GM21423 (cell line): ENCODE data around the gene PCA3.
"Not testable (repeated sequence)": the region's sequence is repeated elsewhere in the genome, so short reads cannot be mapped to it uniquely, and the experiment has no call there.

Source experiments
- ATAC-seq: cut with Tn5 transposase; IDR thresholded peaks from one replicate; pipeline ENCODE4 v1.9.1; 2021; ENCODE audit warnings: mild to moderate bottlenecking, moderate library complexity; ENCODE audit not compliant: unreplicated experiment

The PCA3 gene

DNA sequence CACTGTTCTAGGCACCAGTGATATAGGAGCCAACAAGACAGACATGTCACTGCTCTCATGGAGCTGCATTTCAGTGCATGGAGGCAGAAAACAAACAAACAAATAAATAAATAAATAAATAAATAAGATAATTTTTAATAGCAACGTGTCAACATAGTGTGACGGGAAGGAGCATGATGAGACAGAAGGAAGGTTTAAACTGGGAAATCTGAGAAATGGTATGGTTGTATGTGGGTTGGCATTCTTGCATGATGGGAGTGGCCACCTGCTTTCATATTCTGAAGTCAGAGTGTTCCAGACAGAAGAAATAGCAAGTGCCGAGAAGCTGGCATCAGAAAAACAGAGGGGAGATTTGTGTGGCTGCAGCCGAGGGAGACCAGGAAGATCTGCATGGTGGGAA lies at the start of gene PCA3:
Gene PCA3 (plus strand): TSS at position 301 of the 400 bp plus-strand sequence.
- ATAC-seq: no peak

DNA sequence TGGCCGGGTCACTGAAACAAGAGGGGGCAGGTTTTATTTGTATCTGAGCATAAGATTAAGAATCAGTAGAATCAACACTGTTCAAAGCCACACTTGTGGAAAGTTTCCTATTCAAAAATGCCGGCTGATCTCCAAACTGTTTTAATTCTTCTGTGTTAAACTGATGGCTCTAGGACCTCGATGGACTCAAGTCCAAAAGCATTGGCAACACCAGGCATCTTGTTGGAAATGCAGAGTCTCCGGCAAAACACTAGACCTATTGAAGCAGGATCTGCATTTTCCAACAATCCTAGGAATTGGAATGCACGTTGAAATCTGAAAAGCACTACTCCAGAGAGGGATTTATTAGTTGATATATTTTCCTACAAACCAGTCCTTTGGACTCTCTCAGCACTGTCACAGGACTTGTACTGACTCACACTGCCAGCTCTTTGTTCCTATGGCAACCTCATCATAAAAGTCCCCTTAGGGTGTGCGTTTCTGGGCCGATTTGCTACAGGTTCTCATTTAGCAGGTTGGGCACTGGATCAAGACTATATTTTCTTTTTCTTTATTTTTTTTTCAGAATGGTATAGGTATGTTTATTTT lies 48.1 kb upstream of the PCA3 start:
- no peak for ATAC-seq

DNA sequence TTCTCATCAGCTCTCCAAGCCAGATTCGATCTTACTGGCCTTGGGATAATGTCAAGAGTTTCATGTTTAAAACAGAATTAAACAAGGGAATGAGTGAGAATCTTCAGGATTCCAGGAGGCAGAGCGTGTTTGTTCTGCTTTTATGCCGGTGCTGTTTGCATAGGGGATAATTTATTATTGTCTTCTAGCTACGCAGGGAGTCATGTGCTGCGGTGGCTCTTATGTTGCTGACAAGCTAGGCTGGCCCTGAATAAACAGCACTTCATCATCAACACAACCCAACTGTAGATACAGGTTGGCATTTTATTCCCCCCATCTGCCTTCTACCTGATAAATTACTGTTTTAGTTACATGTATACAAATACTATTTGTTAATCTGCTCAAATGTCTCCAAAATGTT lies 47.1 kb upstream of the PCA3 start:
- no peak for ATAC-seq

DNA sequence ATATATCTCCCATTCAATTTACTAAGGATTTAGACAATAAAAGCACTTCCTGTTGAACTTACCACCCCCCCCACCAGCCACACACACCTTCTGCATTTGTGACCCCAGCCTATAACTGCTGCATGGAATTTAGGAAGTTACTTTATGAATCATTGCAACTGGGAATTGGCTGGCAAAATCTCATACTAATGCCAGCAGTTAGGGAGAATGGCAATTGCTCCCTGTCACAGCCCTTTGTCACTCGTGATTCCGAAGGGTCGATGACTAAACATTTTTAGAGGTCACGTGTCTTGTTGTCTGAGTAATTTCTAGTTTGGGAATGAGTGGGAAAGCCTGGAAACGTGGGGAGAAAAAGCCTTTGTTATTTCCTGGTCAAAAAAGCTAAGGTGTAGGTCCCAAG lies 46.6 kb upstream of the PCA3 start:
- ATAC-seq: no peak

DNA sequence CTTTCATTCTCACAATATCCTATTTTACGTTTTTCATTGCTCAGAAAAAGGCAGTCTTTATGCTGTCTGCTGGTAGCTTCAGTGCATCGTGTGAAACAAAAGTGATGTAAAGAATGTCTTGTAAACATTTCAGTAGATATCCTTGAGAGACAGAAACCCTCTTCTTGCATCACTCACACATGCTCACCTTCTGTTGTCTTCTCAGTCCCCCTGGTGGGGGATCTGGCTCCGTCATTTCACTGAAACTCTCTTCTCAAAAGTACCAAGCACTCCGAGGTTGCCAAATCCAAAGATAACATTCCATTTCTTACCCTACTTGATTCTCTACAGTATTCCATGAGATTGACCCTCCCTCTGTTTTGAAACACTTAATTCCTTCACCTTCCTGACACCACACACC lies 46.1 kb upstream of the PCA3 start:
- ATAC-seq: no peak

DNA sequence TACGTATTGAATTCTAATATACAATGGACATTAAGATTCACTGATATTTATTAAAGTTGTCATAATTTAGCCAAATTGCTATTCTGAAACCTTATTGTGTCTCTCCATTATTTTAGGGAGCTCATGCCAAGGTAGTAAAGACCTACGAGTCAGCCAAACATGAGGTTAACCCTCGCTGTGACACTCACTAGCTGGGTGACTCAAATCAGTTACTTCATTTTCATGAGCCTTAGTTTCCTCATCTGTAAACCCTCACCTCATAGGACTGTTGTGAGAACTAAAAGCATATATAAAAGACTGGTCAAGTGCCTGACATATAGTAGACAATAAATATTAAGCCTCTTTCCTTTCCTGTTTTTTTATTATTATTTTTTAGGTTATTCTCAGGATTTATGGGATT lies 44.0 kb upstream of the PCA3 start:
- no peak for ATAC-seq

DNA sequence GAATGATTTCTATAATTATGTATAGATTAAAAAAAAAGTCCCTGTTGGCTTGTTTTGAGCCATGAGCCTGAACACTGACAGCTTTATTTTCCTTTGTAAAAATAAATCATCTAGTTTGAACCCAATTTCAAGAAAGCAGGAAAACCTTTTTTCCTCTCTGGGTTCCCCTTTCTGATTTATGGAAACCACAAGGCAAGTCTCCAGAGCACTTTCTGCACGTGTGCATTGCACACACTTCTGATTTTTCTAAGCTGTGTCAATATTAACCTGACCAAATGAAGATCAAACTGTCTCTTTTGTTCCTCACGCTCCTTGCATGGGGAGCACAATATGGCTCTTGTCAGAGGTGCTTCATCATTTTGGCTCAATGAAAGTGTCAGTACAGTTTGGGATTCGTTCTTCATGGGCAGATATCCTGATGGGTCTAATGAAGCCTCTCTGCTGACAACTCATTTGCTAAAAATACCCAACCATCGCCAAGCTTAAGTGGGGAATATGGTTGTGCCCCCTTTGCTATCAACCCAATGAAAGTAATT lies 39.2 kb upstream of the PCA3 start:
- no peak for ATAC-seq

DNA sequence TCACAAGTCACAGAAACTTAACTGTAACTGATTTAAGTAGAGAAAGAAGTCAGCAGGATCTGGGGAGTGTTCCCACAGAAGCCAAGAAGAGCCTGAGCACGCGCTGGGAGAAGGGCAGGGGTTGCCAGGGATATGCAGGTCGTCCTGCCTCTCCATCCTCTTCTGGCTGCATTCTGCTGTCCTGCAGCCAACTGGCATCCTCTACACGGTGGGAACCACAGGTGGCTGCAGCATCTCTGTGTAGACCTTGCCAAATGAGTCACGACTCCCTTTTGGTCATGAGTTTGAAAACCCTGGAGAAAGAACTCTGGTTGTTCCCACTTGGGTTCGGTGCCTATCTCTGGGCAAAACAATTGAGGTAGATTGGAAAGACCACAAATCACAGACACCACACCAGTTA lies 38.4 kb upstream of the PCA3 start:
- no peak for ATAC-seq

DNA sequence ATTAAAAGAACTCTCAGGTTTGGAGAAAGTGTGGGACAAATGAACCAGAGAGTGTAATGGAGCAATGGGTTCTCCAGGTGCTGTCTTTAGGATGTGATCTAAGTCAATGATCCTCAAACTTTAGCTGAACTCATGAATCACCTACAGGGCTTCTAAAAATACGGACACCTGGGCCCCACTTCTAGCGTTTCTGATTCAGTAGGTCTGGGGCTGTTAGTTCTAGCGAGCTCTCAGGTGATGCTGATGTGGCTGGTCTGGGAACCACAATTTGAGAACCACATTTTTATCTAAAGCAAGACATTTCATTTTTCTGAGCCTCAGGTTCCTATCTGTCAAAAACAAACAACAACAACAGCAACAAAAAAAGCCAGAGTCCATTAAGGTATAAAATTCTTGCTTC lies 35.1 kb upstream of the PCA3 start:
- no peak for ATAC-seq

DNA sequence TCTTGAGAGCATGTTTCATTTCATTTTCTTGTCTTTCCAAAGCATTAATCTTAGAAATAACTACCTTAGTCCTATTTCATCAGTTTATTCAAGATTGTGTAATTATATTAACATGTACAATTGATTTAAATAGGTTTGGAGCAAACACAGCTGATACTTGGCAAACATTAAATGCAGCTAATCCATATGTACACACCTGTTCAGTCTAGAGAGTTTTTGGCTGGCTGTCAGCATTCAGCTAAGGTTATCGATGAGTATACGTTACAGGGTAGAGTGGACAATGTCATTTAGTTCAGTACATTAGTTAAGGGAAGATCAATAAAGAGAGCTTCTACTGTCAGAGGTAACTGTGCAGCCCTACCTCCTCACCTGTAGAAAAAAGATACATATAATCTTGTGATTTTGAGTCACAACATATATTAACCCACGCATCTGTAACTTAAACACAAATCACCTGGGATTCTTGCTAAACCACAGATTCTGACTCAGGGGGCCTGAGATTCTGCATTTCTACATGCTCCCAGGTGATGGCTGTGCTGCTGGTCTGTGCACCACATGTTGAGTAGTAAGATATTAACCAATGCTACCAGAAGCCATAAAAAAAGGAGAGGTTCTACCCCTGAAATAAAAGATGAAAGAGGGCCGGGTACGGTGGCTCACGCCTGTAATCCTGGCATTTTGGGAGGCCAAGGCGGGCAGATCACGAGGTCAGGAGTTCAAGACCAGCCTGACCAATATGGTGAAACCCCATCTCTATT lies 34.1 kb upstream of the PCA3 start:
- ATAC-seq: no peak

DNA sequence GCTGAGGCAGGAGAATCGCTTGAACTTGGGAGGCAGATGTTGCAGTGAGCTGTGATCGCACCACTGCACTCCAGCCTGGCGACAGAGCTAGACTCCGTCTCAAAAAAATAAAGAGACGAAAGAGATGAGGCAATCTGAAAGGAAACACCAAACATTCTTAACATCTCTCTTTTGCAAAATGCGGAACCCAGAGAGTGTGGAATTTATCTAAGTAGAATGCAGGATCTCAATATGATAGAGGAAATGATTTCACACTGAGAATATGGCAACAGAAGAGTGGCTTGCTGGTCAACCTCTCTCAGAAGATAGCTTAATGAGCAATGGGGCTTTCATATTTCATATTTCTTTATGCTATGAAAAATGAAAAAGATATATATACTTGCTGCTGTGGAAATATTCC lies 33.4 kb upstream of the PCA3 start:
- no peak for ATAC-seq

DNA sequence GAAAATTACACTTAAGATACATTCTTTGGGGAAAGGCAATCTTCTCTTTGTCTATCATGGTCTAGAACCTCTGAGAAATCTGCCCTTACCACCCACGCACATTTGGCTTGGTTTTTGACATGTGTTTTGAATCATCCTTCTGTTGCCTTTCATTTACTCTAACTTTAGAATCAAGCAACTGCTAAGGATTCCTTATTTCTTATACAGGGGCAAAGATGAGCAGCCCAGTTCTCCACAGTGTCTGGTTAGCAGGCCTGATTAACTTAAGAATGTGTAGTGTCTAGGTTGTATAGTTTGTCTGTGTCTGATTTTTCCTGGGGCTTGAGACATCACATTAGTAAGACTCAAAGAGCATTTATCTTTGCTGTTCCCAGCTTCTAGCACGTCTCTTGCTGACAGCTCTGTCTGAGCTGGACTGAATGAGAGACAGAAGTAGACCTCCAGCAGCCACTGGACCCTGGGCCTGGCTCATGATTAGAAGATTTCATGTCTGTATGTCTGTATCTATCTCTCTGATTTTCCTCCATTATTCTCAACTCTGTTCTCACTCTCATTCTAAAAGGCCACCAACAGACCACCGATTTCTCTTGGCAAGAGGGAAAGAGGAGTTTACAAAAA lies 31.8 kb upstream of the PCA3 start:
- ATAC-seq: no peak

DNA sequence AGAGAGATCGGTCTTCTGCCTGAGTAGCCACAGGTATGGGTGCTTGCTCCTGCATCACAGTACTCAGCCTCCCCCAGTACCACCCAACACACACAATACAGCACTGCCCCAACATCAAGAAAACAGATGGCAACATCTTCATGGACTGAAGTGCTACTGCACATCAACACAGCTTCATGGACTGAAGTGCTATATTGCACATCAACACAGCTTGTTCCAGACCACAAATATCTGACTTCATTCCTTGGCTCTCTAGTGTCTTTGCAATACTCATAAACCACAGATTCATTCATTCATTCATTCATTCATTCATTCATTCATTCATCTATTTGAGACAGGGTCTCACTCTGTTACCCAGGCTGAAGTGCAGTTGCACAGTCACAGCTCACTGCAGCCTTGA lies 31.1 kb upstream of the PCA3 start:
- no peak for ATAC-seq

DNA sequence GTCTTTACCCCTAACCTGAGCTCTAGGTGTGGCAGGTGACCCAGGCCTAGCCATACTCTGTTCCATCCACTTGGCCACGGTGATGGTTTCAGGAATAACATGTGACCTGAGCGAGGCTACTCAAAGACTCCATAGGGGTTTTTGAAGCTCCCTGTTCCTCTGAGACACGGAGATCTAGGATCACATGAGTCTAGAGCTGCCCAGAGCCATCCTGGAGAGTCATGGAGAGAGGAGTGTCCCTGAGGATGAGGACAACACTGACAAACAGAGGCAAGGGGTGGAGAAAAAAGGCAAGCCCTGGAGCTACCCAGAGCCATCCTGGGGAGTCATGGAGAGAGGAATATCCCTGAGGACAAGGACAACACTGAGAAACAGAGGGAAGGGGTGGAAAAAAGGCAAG lies 29.5 kb upstream of the PCA3 start:
- no peak for ATAC-seq

DNA sequence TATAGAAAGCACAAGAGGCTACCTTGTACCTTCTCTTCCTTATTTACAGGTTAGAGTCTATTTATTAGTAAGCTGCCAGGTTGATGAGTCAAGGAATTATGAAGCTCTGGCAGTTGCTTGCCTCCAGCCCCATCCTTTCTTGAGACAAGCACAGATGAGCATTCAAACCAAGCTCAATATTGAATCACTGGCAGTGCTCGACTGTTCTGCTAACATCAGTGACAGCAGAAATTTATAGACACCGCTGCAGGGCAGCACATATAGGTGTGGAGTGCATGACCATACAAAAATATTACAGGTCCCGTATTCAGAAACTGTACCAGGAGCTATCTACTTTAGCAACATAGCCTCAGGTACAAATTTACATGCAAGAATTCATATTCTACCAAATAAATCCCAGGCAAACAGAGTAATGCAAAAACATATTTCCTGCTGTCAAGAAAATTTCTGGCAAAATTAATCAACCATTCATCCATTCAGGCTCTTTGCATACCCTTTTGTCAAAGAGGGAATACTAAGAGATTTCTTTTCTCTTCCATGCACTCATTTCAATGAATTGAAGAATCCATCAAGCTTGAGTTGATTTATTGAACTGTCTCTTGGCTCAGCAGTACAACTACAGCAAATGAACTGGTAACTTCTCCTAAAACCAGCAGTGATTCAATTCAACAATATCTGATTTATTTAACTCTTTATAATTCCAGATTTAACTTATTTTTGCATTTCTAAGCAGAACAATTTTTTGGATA lies 26.9 kb upstream of the PCA3 start:
- ATAC-seq: no peak

DNA sequence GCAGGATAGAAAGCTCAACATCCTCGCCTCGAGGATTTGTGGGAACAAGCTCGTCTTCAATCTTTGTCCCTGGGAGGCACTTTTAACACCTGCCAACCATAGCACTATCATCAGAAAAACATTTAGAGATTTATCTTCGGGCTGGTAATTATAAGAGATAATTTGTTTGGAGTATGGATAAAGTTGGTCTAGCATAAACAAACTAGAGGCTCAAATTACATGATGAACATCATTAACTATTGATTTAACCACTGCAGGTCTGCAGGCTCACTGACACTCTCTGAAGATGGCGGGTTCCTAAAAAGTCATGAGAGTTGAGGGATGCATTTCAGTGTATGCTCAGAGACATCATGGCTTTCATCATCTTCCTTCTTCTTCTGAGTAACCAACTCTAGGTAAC lies 25.8 kb upstream of the PCA3 start:
- ATAC-seq: no peak

DNA sequence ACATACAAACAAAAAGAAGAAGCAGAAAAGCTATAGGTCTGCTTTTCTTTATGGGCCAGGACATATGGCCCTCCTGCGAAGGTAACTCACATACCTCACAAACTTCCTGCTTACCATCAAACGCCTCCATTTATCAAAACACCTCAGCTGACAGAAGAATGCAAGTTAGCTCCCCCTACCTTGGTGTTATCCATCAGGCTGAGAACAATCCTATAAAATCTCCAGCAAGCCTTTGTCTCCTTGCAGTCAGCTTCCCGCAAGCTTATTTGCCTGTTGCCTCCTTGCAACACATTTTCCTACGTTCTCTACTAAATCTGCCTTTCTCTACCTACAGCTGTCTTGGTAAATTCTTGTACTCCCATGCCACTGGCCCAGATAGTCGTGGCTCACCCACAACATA lies 22.7 kb upstream of the PCA3 start:
- ATAC-seq: no peak

DNA sequence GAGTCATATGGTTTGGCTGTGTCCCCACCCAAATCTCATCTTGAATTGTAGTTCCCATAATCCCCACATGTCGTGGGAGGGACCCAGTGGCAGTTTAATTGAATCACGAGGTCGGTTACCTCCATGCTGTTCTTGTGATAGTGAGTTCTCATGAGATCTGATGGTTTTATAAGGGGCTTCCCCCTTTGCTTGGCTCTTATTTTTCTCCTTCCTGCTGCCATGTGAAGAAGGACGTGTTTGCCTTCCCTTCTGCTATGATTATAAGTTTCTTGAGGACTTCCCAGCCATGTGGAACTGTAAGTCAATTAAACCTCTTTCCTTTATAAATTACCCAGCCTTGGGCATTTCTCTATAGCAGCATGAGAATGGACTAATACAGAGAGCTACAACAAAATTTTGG lies 21.3 kb upstream of the PCA3 start:
- ATAC-seq: not testable (repeated sequence)

DNA sequence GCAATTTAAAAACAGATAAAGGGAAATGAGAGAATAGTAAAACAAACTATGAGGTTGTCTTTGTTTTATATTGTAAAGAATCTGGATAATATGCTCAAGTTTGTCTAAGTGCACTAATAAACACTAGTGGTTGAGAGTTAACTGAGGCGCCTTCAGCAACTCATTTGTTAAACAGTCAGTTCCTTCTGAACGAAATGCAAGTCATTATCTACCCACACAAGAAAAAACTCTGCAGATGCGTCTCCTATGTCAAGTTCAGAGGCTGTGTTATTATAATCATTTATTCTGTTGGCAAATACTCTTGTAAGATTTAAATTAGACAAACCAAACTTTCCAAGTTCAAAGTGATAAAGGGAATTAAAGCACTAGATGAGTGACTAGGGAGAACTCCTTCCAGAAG lies 20.3 kb upstream of the PCA3 start:
- ATAC-seq: no peak

DNA sequence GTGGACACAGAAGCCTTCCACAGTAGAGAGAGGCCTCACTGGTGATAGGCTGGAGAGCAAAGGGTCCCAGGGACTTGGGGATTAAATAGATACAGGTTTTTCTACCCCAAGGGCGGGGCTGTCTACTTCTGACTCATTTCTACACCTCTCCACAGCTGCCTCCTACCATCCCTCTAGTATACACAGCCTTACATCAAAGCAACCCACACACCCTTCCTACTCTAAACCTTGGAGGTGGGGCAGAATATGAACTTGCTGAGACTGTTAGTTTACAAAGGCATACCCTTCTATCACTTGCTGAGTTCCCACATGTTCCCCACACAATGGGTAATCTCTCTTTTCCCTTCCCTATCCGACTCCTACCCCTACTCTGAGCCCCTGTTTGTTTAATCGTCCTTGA lies 19.9 kb upstream of the PCA3 start:
- no peak for ATAC-seq

DNA sequence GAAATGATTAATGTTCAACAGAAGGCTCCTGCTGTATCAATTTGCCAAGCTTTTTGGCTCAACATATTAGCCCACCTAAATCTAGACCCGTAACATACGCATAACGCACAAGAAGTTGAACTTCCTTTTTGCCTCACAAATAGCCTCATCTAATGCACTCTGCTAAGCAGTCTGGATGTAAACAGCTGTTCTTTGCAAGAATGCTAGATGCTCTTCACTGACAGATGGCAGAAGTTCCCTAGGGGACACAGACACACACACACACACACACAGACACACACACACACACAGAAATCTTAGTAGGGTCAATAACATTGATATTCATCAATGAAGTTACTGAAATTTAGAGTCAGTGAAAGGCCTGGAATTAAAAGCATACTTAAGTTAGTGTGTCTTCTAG lies 13.2 kb upstream of the PCA3 start:
- ATAC-seq: no peak

DNA sequence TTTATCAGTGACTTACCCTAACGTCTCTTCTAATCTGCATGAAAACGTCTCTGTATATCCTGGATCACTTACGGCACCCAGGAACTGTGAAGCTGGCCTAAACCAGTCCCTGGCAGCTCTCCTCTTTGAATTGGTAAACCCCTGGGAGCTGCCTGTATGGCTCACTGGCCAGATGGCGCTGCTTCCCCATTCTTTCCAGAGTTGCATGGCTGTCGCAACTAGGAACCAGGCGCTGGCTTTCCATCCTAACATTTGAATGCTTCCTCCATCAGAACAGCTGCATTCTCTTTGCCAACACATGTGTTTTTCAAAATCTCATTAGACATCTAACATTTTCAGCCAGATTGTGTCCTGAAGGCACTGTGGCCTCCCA lies 8.0 kb upstream of the PCA3 start:
- ATAC-seq: no peak
